WTC11 (cell line): ENCODE data around the gene MYOCOS.

Experiments
- ATF1 ChIP-seq: sonication (generic); formaldehyde crosslinking; IDR thresholded peaks from 2 replicates; pipeline ENCODE4 v1.8.1; 2023; ENCODE audit warnings: mild to moderate bottlenecking, moderate library complexity, missing genetic modification reagents
- ATF2 ChIP-seq: sonication (generic); formaldehyde crosslinking; IDR thresholded peaks from 2 replicates; pipeline ENCODE4 v1.8.1; 2022; ENCODE audit warnings: low read depth, missing genetic modification reagents, borderline replicate concordance
- CREB1 ChIP-seq: sonication (generic); formaldehyde crosslinking; IDR thresholded peaks from 2 replicates; pipeline ENCODE4 v1.8.0; 2023; ENCODE audit warnings: mild to moderate bottlenecking, missing genetic modification reagents
- CTCF ChIP-seq: fragments of 200-600 bp; IDR thresholded peaks from 2 replicates; pipeline ENCODE4 v1.8.0; 2022; ENCODE audit warnings: antibody characterized with exemption
- ESRRA ChIP-seq: sonication (generic); formaldehyde crosslinking; IDR thresholded peaks from 2 replicates; pipeline ENCODE4 v1.8.1; 2022; ENCODE audit warnings: mild to moderate bottlenecking, missing genetic modification reagents, borderline replicate concordance
- FOXJ3 ChIP-seq: sonication (generic); formaldehyde crosslinking; IDR thresholded peaks from 2 replicates; pipeline ENCODE4 v1.9.0; 2021; ENCODE audit warnings: missing genetic modification reagents, mild to moderate bottlenecking, borderline replicate concordance
- FOXP1 ChIP-seq: sonication (generic); formaldehyde crosslinking; IDR thresholded peaks from 2 replicates; pipeline ENCODE4 v1.8.0; 2022; ENCODE audit warnings: missing genetic modification reagents, mild to moderate bottlenecking, moderate library complexity, borderline replicate concordance
- MXD4 ChIP-seq: fragments of 250-450 bp; sonication (Bioruptor Pico); IDR thresholded peaks from 2 replicates; pipeline ENCODE4 v1.8.0; 2021; ENCODE audit warnings: mild to moderate bottlenecking, moderate library complexity, borderline replicate concordance
- USF2 ChIP-seq: sonication (generic); formaldehyde crosslinking; IDR thresholded peaks from 2 replicates; pipeline ENCODE4 v1.8.1; 2023; ENCODE audit warnings: mild to moderate bottlenecking, missing genetic modification reagents, moderate library complexity
- ZNF121 ChIP-seq: sonication (generic); formaldehyde crosslinking; IDR thresholded peaks from 2 replicates; pipeline ENCODE4 v1.8.0; 2023; ENCODE audit warnings: missing genetic modification reagents
- ZNF512 ChIP-seq: sonication (generic); formaldehyde crosslinking; IDR thresholded peaks from 2 replicates; pipeline ENCODE4 v1.8.1; 2022; ENCODE audit warnings: missing genetic modification reagents, borderline replicate concordance
- TF ChIP-seq, protein P1 (sequence below): sonication (generic); formaldehyde crosslinking; IDR thresholded peaks from 2 replicates; pipeline ENCODE4 v1.8.1; 2022; ENCODE audit warnings: mild to moderate bottlenecking, moderate library complexity, missing genetic modification reagents

DNA sequence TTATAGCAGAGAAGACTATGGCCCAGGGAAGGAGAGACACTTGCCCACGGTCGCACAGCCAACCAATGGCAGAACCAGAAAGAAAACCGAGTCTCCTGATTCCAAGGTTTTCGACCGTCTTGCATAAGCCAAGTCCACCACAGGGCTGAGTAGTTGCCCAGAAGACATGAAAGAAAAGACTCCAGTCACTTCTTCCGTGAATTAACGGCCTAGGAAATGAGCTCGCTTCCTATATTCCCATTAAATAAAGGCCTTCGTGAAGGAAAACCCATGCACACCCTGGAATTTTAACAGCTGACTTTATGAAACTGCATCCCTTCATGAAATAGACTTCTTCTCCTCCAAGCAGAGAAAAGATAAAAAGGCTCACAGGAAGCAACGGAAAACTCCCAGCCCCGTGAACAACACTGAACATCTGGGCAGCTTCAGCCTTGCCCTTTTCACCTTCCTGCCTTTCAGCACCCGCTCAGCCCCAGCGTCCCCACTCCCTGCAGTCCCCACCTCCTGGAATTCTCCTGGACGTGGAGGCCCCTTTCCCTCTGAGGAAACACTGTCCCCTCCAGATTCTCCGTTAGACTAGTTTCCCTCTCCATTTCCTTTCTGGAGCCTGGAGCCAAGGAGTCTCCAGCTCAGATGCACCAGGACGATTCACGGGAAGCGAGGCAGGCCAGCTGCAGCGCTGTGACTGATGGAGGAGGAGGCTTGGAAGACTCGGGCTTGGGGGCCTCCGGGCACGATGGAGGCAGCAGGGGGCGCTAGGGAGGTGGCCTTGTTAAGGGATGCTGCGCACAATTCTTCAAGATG is 33.1 kb downstream of the MYOCOS start:
- TF ChIP-seq ZNF512 (CRISPR knock-in tag) (no peak), ZNF121 (no peak), CTCF (peak; percentile 70), ATF2 (no peak), ATF1 (no peak), FOXP1 (no peak), FOXJ3 (CRISPR knock-in tag) (no peak), MXD4 (no peak), ESRRA (CRISPR knock-in tag) (no peak), CREB1 (CRISPR knock-in tag) (no peak), USF2 (CRISPR knock-in tag) (no peak)
- TF ChIP-seq, protein P1, sequence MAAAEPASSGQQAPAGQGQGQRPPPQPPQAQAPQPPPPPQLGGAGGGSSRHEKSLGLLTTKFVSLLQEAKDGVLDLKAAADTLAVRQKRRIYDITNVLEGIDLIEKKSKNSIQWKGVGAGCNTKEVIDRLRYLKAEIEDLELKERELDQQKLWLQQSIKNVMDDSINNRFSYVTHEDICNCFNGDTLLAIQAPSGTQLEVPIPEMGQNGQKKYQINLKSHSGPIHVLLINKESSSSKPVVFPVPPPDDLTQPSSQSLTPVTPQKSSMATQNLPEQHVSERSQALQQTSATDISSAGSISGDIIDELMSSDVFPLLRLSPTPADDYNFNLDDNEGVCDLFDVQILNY (CRISPR knock-in tag): no peak
